PC-3 (cell line): ENCODE measurements around the gene UPF2. TPM values are rescaled to one million over a fixed set of nuclear protein-coding genes. Genes with fewer than 3 reads are reported as not detected.

Experiments
- ATAC-seq: fragments of 200-7000 bp; cut with Tn5 transposase; 2 replicates; pipeline ENCODE4 v1.9.1; 2020; ENCODE audit warnings: mild to moderate bottlenecking, moderate library complexity
- BruUV-seq: library from RNA; stranded (reverse); fragments of 400-500 nt; replicated peaks from 2 replicates; lab custom pipeline; 2021; lab: Mats Ljungman, UMichigan
- CTCF ChIA-PET: fragments of 300-600 bp; sonication (Branson Sonifier 250); formaldehyde crosslinking; loops from one replicate; lab custom pipeline; 2022; ENCODE audit warnings: antibody characterized with exemption; lab: Charles Lee
- POLR2A ChIA-PET: fragments of 300-600 bp; sonication (Branson Sonifier 250); formaldehyde crosslinking; loops from one replicate; lab custom pipeline; 2022; ENCODE audit warnings: antibody characterized with exemption; ENCODE audit not compliant: unreplicated experiment; lab: Charles Lee
- DNase-seq: peaks from one replicate; pipeline ENCODE4 v3.0.0-alpha.2; 2015
- H2AFZ ChIP-seq: fragments of 300-600 bp; sonication (generic); 2 replicates; pipeline ENCODE4 v1.6.0; 2016; ENCODE audit warnings: antibody characterized with exemption, low read length
- H3F3A ChIP-seq: fragments of 300-600 bp; sonication (generic); one replicate; pipeline ENCODE4 v1.6.0; 2017; ENCODE audit warnings: antibody characterized with exemption, low read length, control low read depth, mild to moderate bottlenecking; ENCODE audit not compliant: unreplicated experiment
- H3K27ac ChIP-seq: fragments of 300-600 bp; sonication (generic); 2 replicates; pipeline ENCODE4 v1.5.1; 2016; ENCODE audit warnings: mild to moderate bottlenecking, low read length
- H3K27me3 ChIP-seq: fragments of 300-600 bp; sonication (generic); 2 replicates; pipeline ENCODE4 v1.6.1; 2016; ENCODE audit warnings: low read length, mixed read lengths
- H3K36me3 ChIP-seq: fragments of 300-600 bp; sonication (generic); 2 replicates; pipeline ENCODE4 v1.6.1; 2016; ENCODE audit warnings: low read depth, mixed run types, low read length, mixed read lengths
- H3K4me1 ChIP-seq: fragments of 300-600 bp; sonication (generic); 2 replicates; pipeline ENCODE4 v1.5.1; 2016; ENCODE audit warnings: low read length; ENCODE audit not compliant: insufficient read depth
- H3K4me2 ChIP-seq: fragments of 300-600 bp; sonication (generic); 2 replicates; pipeline ENCODE4 v1.6.0; 2016; ENCODE audit warnings: low read length
- H3K4me3 ChIP-seq: fragments of 300-600 bp; sonication (generic); 2 replicates; pipeline ENCODE4 v1.5.1; 2016; ENCODE audit warnings: mild to moderate bottlenecking, low read length, mixed read lengths
- H3K79me2 ChIP-seq: fragments of 300-600 bp; sonication (generic); 2 replicates; pipeline ENCODE4 v1.6.1; 2017; ENCODE audit warnings: low read length, mixed read lengths
- H3K9ac ChIP-seq: fragments of 300-600 bp; sonication (generic); 2 replicates; pipeline ENCODE4 v1.6.0; 2016; ENCODE audit warnings: mild to moderate bottlenecking, low read length
- H3K9me2 ChIP-seq: fragments of 300-600 bp; sonication (generic); replicated peaks from 2 replicates; pipeline ENCODE4 v1.6.1; 2016; ENCODE audit warnings: mixed run types, low read length, mixed read lengths
- H3K9me3 ChIP-seq: fragments of 300-600 bp; sonication (generic); 2 replicates; pipeline ENCODE4 v1.6.1; 2016; ENCODE audit warnings: low read length, mixed read lengths
- H4K20me1 ChIP-seq: fragments of 300-600 bp; sonication (generic); 2 replicates; pipeline ENCODE4 v1.6.1; 2016; ENCODE audit warnings: low read length, mixed read lengths
- CTCF ChIP-seq: fragments of 300-600 bp; sonication (generic); conservative IDR thresholded peaks from 2 replicates; pipeline ENCODE4 v1.5.1; 2017; ENCODE audit warnings: antibody characterized with exemption, low read depth, mild to moderate bottlenecking, low read length
- EZH2 ChIP-seq: fragments of 300-600 bp; sonication (generic); IDR thresholded peaks from one replicate; pipeline ENCODE4 v1.6.1; 2017; ENCODE audit warnings: antibody characterized with exemption, mild to moderate bottlenecking, low read length; ENCODE audit not compliant: unreplicated experiment
- EZH2phosphoT487 ChIP-seq: fragments of 300-600 bp; sonication (generic); IDR thresholded peaks from 2 replicates; pipeline ENCODE4 v1.6.1; 2018; ENCODE audit warnings: mild to moderate bottlenecking, antibody characterized with exemption, low read length, borderline replicate concordance
- intact Hi-C: fragments of 100-400 bp; cut with micrococcal nuclease; formaldehyde crosslinking; loops from 2 replicates; pipeline ENCODE4 v1.9.0; 2023
- total RNA-seq: library from RNA; depleted of rRNA; stranded (reverse); fragments of >200 nt; gene quantifications from 2 replicates; pipeline ENCODE4 v1.2.3, GENCODE V29; 2014

Gene UPF2
- total RNA-seq, 1 experiment from 2014 or later, result 12.0 TPM

- Histone ChIP-seq H3K9me3 (no peaks in the 10 kb centered on the region), H3K9me2 (no peaks in the 10 kb centered on the region), H3K79me2 (no peaks in the 10 kb centered on the region), H3K27ac (no peak overlapping the region), H3K4me3 (no peak overlapping the region), H3K36me3 (no peaks in the 10 kb centered on the region), H3K27me3 (no peaks in the 10 kb centered on the region), H3K4me2 (no peak overlapping the region), H3F3A (no peaks in the 10 kb centered on the region), H4K20me1 (no peaks in the 10 kb centered on the region), H3K9ac (no peak overlapping the region), H3K4me1 (no peaks in the 10 kb centered on the region), H2AFZ (no peak overlapping the region)
- intact Hi-C loops, result no loop called here
- ATAC-seq (no peak), DNase-seq (no peak)
- BruUV-seq, result no TSS peak
- no peak for TF ChIP-seq EZH2phosphoT487
- no peak for TF ChIP-seq CTCF
- no peak for TF ChIP-seq EZH2
- ChIA-PET POLR2A (no interaction called here), CTCF (no interaction called here)
These were observed 93.5 kb downstream of the UPF2 start for GRCh38 chr10:11949152-11949551.

GRCh38 chr10:11946652-11947051 lies 96.0 kb downstream of the UPF2 start:
- H3K9ac ChIP-seq, result no peak overlapping the region
- no TSS peak for BruUV-seq
- H3K9me3 ChIP-seq, result no peaks in the 10 kb centered on the region
- ATAC-seq (no peak), DNase-seq (no peak)
- ChIA-PET POLR2A (no interaction called here), CTCF (no interaction called here)
- H3K27ac ChIP-seq, result no peak overlapping the region
- H3K79me2 ChIP-seq, result no peaks in the 10 kb centered on the region
- no peaks in the 10 kb centered on the region for H3K27me3 ChIP-seq
- intact Hi-C loops, result no loop called here
- no peak overlapping the region for H3K4me3 ChIP-seq
- H3K4me2 ChIP-seq, result no peak overlapping the region
- H3F3A ChIP-seq, result no peaks in the 10 kb centered on the region
- no peak overlapping the region for H2AFZ ChIP-seq
- H3K36me3 ChIP-seq, result no peaks in the 10 kb centered on the region
- no peak for TF ChIP-seq EZH2phosphoT487
- TF ChIP-seq CTCF, result no peak
- H3K9me2 ChIP-seq, result no peaks in the 10 kb centered on the region
- H3K4me1 ChIP-seq, result no peaks in the 10 kb centered on the region
- no peaks in the 10 kb centered on the region for H4K20me1 ChIP-seq

GRCh38 chr10:11936389-11937152 lies 106.0 kb downstream of the UPF2 start:
- Histone ChIP-seq H3K36me3 (peaks cover 4% of the 10 kb centered on the region; the same call in 1 of the 2 replicates), H3K4me2 (no peak overlapping the region), H3K79me2 (no peaks in the 10 kb centered on the region), H3K27me3 (no peaks in the 10 kb centered on the region), H3K4me1 (no peaks in the 10 kb centered on the region), H2AFZ (no peak overlapping the region), H3F3A (no peaks in the 10 kb centered on the region), H3K9ac (no peak overlapping the region), H3K9me3 (no peaks in the 10 kb centered on the region), H3K4me3 (no peak overlapping the region), H3K27ac (no peak overlapping the region), H4K20me1 (no peaks in the 10 kb centered on the region), H3K9me2 (no peaks in the 10 kb centered on the region)
- ChIA-PET CTCF (no interaction called here), POLR2A (no interaction called here)
- BruUV-seq, result no TSS peak
- no peak for DNase-seq
- TF ChIP-seq EZH2, result no peak
- TF ChIP-seq EZH2phosphoT487, result no peak
- TF ChIP-seq CTCF, result no peak
- ATAC-seq, result no peak
- intact Hi-C loops, result no loop called here
